Measurements from ENCODE around the gene DCTN5.

GRCh38 chr16:23682181-23682580, 40.9 kb downstream of the DCTN5 start:
- TF ChIP-seq RELA (CRISPR knock-in tag; IDR thresholded peaks at IDR 0.05) = no peak
- no peak for TF ChIP-seq MEF2D (CRISPR knock-in tag; IDR thresholded peaks at IDR 0.05)
- TF ChIP-seq ZNF12 (CRISPR knock-in tag; IDR thresholded peaks at IDR 0.05) = no peak
- no peak for TF ChIP-seq SKIL (CRISPR knock-in tag; IDR thresholded peaks at IDR 0.05; ENCODE audit: borderline replicate concordance)
- no peak for TF ChIP-seq MXI1 (IDR thresholded peaks at IDR 0.05; ENCODE audit: borderline replicate concordance, low read depth, low read length)
- TF ChIP-seq SP4 (CRISPR knock-in tag; IDR thresholded peaks at IDR 0.05) = no peak
- TF ChIP-seq JUND (CRISPR knock-in tag; IDR thresholded peaks at IDR 0.05) = no peak
